Naive thymus-derived CD4-positive, alpha-beta T cell (primary cell): ENCODE data around the gene CYP2C18. TPM values are rescaled to one million over a fixed set of nuclear protein-coding genes. Genes with fewer than 3 reads are reported as not detected.
"Not testable (repeated sequence)": the region's sequence is repeated elsewhere in the genome, so short reads cannot be mapped to it uniquely, and the experiment has no call there.

ENCODE experiments used
- ATAC-seq: fragments of 150-1000 bp; cut with Tn5 transposase; 2 replicates; pipeline ENCODE4 v1.10.0; 2021; ENCODE audit warnings: mild to moderate bottlenecking, moderate library complexity
- CTCF ChIA-PET: fragments of 350-600 bp; sonication (Branson Sonifier 250); formaldehyde crosslinking; loops from one replicate; lab custom pipeline; 2021; ENCODE audit warnings: antibody characterized with exemption; lab: Charles Lee
- POLR2A ChIA-PET: fragments of 350-600 bp; sonication (Branson Sonifier 250); formaldehyde crosslinking; loops from one replicate; lab custom pipeline; 2021; ENCODE audit warnings: antibody characterized with exemption, inconsistent platforms; lab: Charles Lee
- DNase-seq, 9 donors: peaks; one replicate each; pipeline versions ENCODE4 v3.0.0 to v3.0.0-alpha.2; 2020 to 2022; ENCODE audit warnings: mixed read lengths in 1 of 9
- H3K27ac ChIP-seq: one replicate; pipeline ENCODE4 v1.7.0; 2013; ENCODE audit warnings: mild to moderate bottlenecking, low read depth, low read length, moderate library complexity
- H3K27me3 ChIP-seq, 2 donors: one replicate each; pipeline ENCODE4 v1.7.0; 2013; ENCODE audit warnings: low read length in 2 of 2, mild to moderate bottlenecking in 2 of 2, moderate library complexity in 2 of 2; ENCODE audit not compliant: control insufficient read depth in 2 of 2, insufficient read depth in 2 of 2
- H3K36me3 ChIP-seq, 3 experiments: 1 replicate in 2 of 3; 2 replicates in 1 of 3; pipeline ENCODE4 v1.7.0; 2013; ENCODE audit warnings: low read length in 3 of 3, mild to moderate bottlenecking in 3 of 3, moderate library complexity in 1 of 3; ENCODE audit not compliant: insufficient read depth in 3 of 3, control insufficient read depth in 2 of 3
- H3K4me1 ChIP-seq, 2 donors: one replicate each; pipeline ENCODE4 v1.7.0; 2013; ENCODE audit warnings: low read length in 2 of 2, mild to moderate bottlenecking in 2 of 2, moderate library complexity in 1 of 2; ENCODE audit not compliant: control insufficient read depth in 2 of 2, insufficient read depth in 2 of 2
- H3K4me3 ChIP-seq: 2 replicates; pipeline ENCODE4 v1.7.0; 2013; ENCODE audit warnings: mild to moderate bottlenecking, low read length
- H3K9me3 ChIP-seq, 3 experiments: 1 replicate in 2 of 3; 2 replicates in 1 of 3; pipeline ENCODE4 v1.7.0; 2013; ENCODE audit warnings: low read length in 3 of 3; ENCODE audit not compliant: control insufficient read depth in 2 of 3
- H3K27ac Mint-ChIP-seq, 9 donors: one replicate each; pipeline ENCODE4 v1.8.0; 2020 to 2022; ENCODE audit warnings: mixed read lengths in 9 of 9, mild to moderate bottlenecking in 8 of 9, moderate library complexity in 5 of 9, inconsistent platforms in 2 of 9
- H3K27me3 Mint-ChIP-seq, 5 donors: one replicate each; pipeline ENCODE4 v1.8.0; 2021 to 2022; ENCODE audit warnings: mixed read lengths in 5 of 5, mild to moderate bottlenecking in 1 of 5
- H3K36me3 Mint-ChIP-seq, 5 donors: one replicate each; pipeline ENCODE4 v1.8.0; 2020 to 2022; ENCODE audit warnings: mixed read lengths in 5 of 5, mild to moderate bottlenecking in 3 of 5, inconsistent platforms in 1 of 5
- H3K4me1 Mint-ChIP-seq, 7 donors: one replicate each; pipeline ENCODE4 v1.8.0; 2020 to 2022; ENCODE audit warnings: mixed read lengths in 7 of 7, mild to moderate bottlenecking in 3 of 7, inconsistent platforms in 1 of 7
- H3K4me3 Mint-ChIP-seq, 10 donors: one replicate each; pipeline ENCODE4 v1.8.0; 2020 to 2022; ENCODE audit warnings: mild to moderate bottlenecking in 10 of 10, mixed read lengths in 10 of 10, moderate library complexity in 6 of 10, inconsistent platforms in 2 of 10
- H3K9me3 Mint-ChIP-seq, 11 donors: one replicate each; pipeline ENCODE4 v1.8.0; 2020 to 2022; ENCODE audit warnings: mixed read lengths in 11 of 11, mild to moderate bottlenecking in 4 of 11, inconsistent platforms in 1 of 11, moderate library complexity in 1 of 11
- intact Hi-C, 2 donors: fragments of 100-400 bp; cut with micrococcal nuclease; formaldehyde crosslinking; loops; one replicate each; pipeline ENCODE4 v1.15.1; 2023
- polyA plus RNA-seq, 2 donors: library from polyadenylated mRNA; unstranded; fragments of 300-500 nt; fragmentation: Illumina TruSeq; gene quantifications; one replicate each; pipeline ENCODE4 v1.2.3, GENCODE V29; 2021
- total RNA-seq, 6 experiments: library from RNA in 5 of 6; stranded (reverse) in 5 of 6; gene quantifications; 1 replicate in 5 of 6; 2 replicates in 1 of 6; pipeline ENCODE4 v1.2.3 and lab custom pipeline; 2021 to 2026

CYP2C18 gene
- total RNA-seq (not detected), polyA plus RNA-seq (not detected), total RNA-seq (lab: John Stamatoyannopoulos, UW) (not detected)

DNA sequence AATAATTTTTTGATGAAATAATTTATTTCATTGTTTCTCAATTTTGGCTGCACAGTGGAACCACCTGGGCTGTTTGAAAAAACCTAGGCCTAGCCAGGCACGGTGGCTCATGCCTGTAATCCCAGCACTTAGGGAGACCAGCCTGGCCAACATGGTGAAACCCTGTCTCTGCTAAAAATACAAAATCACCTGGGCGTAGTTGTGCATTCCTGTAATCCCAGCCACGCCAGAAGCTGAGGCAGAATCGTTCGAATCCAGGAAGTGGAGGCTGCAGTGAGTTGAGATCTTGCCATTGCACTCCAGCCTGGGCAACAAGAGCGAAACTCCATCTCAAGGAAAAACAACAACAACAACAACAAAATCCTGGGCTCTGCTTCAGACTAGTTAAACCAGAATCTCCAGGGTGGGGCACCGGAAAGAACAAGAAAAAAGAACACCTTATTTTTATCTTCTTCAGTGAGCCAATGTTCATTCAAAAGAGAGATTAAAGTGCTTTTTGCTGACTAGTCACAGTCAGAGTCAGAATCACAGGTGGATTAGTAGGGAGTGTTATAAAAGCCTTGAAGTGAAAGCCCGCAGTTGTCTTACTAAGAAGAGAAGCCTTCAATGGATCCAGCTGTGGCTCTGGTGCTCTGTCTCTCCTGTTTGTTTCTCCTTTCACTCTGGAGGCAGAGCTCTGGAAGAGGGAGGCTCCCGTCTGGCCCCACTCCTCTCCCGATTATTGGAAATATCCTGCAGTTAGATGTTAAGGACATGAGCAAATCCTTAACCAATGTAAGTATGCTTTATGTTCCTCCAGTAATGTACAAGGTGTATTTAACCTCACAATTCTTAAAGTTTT, at the start of gene CYP2C18:
CYP2C18 (plus strand) TSS at position 516 of the 841 bp plus-strand sequence; CDS start at position 607, 91 bp downstream.
- H3K9me3 ChIP-seq = no peaks in the 10 kb centered on the region
- ChIA-PET POLR2A (no interaction called here), CTCF (no interaction called here)
- no peak within 1 kb of the TSS for H3K4me3 Mint-ChIP-seq
- H3K36me3 Mint-ChIP-seq = peaks cover 0 to 4% (median 0%) of the 10 kb centered on the region in 5 donors
- peaks cover 0 to 7% (median 2%) of the 10 kb centered on the region in 11 donors for H3K9me3 Mint-ChIP-seq
- no peak within 1 kb of the TSS for H3K27ac ChIP-seq
- no peaks in the 10 kb centered on the region for H3K4me1 Mint-ChIP-seq
- H3K4me3 ChIP-seq = no peak within 1 kb of the TSS
- intact Hi-C loops = no loop called here
- ATAC-seq (no peak), DNase-seq (no peak)
- H3K36me3 ChIP-seq = no peaks in the 10 kb centered on the region
- H3K27me3 Mint-ChIP-seq = peaks cover 0 to 5% (median 0%) of the 10 kb centered on the region in 5 donors
- no peaks in the 10 kb centered on the region for H3K4me1 ChIP-seq
- no peaks in the 10 kb centered on the region for H3K27me3 ChIP-seq
- no peak within 1 kb of the TSS for H3K27ac Mint-ChIP-seq

DNA sequence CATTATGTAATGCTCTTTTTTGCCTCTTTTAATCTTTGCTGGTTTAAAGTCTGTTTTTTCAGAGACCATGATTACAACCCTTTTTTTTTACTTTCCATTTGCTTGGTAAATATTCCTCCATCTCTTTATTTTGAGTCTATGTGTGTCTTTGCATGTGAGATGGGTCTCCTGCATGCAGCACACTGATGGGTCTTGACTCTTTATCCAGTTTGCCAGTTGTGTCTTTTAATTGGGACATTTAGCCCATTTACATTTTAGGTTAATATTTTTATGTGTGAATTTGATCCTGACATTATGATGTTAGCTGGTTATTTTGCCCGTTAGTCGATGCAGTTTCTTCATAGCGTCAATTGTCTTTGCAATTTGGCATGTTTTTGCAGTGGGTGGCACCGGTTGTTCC, 45.4 kb upstream of the CYP2C18 start:
- not testable (repeated sequence) for H3K4me1 Mint-ChIP-seq

DNA sequence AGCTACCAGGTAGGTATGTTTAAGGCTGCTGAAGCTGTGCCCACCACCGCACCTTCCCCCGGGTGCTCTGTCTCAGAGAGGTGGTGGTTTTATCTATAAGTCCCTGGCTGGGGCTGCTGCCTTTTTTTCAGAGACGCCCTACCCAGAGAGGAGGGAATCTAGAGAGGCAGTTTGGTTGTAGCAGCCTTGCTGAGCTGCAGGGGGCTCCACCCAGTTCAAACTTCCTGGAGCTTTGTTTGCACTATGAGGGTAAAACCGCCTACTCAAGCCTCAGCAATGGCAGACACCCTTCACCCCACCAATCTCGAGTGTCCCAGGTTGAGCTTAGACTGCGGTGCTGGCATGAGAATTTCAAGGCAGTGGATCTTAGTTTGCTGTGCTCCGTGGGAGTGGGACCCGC, 43.6 kb upstream of the CYP2C18 start:
- no peaks in the 10 kb centered on the region for H3K27me3 ChIP-seq
- Mint-ChIP-seq H3K4me1 (no peaks in the 10 kb centered on the region), H3K27me3 (peaks cover 0 to 18% (median 5%) of the 10 kb centered on the region in 5 donors), H3K36me3 (peaks cover 0 to 12% (median 5%) of the 10 kb centered on the region in 5 donors), H3K9me3 (peaks cover 4 to 32% (median 18%) of the 10 kb centered on the region in 11 donors), H3K4me3 (no peak overlapping the region), H3K27ac (no peak overlapping the region)
- ATAC-seq (no peak), DNase-seq (no peak)
- no peak overlapping the region for H3K4me3 ChIP-seq
- no peaks in the 10 kb centered on the region for H3K9me3 ChIP-seq
- POLR2A ChIA-PET = no interaction called here
- CTCF ChIA-PET = no interaction called here
- intact Hi-C loops = no loop called here
- no peaks in the 10 kb centered on the region for H3K36me3 ChIP-seq
- H3K27ac ChIP-seq = no peak overlapping the region
- no peaks in the 10 kb centered on the region for H3K4me1 ChIP-seq

More for the DNA sequence above, 45.4 kb upstream of the CYP2C18 start:
- H3K4me3 ChIP-seq, H3K4me1 ChIP-seq, H3K9me3 ChIP-seq, CTCF ChIA-PET, H3K27me3 ChIP-seq, H3K4me3 Mint-ChIP-seq, POLR2A ChIA-PET, H3K27ac ChIP-seq, H3K36me3 ChIP-seq, H3K27ac Mint-ChIP-seq, intact Hi-C loops, ATAC-seq, DNase-seq: not testable (repeated sequence)
- Mint-ChIP-seq H3K27me3 (peaks cover 0 to 12% (median 5%) of the 10 kb centered on the region in 5 donors), H3K9me3 (peaks cover 4 to 48% (median 21%) of the 10 kb centered on the region in 11 donors), H3K36me3 (peaks cover 0 to 12% (median 5%) of the 10 kb centered on the region in 5 donors)

DNA sequence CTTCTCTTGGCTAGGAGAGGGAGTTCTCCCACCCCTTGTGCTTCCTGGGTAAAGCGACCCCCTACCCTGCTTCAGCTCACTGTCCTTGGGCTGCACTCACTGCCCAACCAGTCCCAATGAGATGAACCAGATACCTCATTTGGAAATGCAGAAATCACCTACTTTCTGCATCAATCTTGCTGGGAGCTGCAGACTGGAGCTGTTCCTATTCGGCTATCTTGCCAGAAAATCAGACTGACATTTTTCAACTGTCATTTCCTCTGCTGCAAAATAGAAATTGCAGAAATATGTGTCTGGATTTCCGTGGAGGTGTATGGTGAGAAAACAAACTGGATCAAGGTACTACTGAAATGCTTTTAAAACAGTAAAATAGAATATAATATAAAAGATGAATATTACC, 43.0 kb upstream of the CYP2C18 start:
- Mint-ChIP-seq H3K4me3 (no peak overlapping the region), H3K36me3 (peaks cover 0 to 12% (median 5%) of the 10 kb centered on the region in 5 donors), H3K9me3 (peaks cover 4 to 29% (median 14%) of the 10 kb centered on the region in 11 donors), H3K27me3 (peaks cover 0 to 19% (median 5%) of the 10 kb centered on the region in 5 donors), H3K27ac (no peak overlapping the region), H3K4me1 (no peaks in the 10 kb centered on the region)
- Histone ChIP-seq H3K27me3 (no peaks in the 10 kb centered on the region), H3K27ac (no peak overlapping the region), H3K4me3 (no peak overlapping the region), H3K9me3 (no peaks in the 10 kb centered on the region), H3K36me3 (no peaks in the 10 kb centered on the region), H3K4me1 (no peaks in the 10 kb centered on the region)
- ChIA-PET POLR2A (no interaction called here), CTCF (no interaction called here)
- intact Hi-C loops = no loop called here
- ATAC-seq (no peak), DNase-seq (no peak)

DNA sequence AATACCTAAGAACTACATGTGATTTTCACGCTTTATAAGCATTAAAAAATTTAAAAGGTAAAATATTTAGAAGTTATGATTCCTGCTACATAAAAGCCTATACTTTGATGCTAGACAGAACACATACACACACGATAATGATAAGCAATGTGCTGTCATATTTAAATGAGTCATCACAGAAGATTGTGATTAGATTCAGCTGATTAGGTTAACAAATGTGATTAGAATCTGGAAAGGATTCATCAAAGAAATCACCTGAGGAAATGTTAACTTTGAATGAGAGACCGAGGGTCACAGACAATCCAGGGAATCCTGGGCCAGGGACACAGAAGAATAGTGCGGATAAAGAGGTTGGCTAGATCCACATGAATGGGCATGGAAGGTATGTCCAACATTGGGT, 42.0 kb upstream of the CYP2C18 start:
- DNase-seq (no peak), ATAC-seq (no peak)
- intact Hi-C loops = no loop called here
- no peaks in the 10 kb centered on the region for H3K27me3 ChIP-seq
- ChIA-PET CTCF (no interaction called here), POLR2A (no interaction called here)
- Mint-ChIP-seq H3K27me3 (peaks cover 0 to 19% (median 5%) of the 10 kb centered on the region in 5 donors), H3K9me3 (peaks cover 4 to 27% (median 11%) of the 10 kb centered on the region in 11 donors), H3K36me3 (peaks cover 0 to 12% (median 5%) of the 10 kb centered on the region in 5 donors), H3K27ac (no peak overlapping the region), H3K4me3 (no peak overlapping the region), H3K4me1 (no peaks in the 10 kb centered on the region)
- H3K27ac ChIP-seq = no peak overlapping the region
- H3K36me3 ChIP-seq = no peaks in the 10 kb centered on the region
- no peaks in the 10 kb centered on the region for H3K4me1 ChIP-seq
- H3K9me3 ChIP-seq = no peaks in the 10 kb centered on the region
- H3K4me3 ChIP-seq = no peak overlapping the region

DNA sequence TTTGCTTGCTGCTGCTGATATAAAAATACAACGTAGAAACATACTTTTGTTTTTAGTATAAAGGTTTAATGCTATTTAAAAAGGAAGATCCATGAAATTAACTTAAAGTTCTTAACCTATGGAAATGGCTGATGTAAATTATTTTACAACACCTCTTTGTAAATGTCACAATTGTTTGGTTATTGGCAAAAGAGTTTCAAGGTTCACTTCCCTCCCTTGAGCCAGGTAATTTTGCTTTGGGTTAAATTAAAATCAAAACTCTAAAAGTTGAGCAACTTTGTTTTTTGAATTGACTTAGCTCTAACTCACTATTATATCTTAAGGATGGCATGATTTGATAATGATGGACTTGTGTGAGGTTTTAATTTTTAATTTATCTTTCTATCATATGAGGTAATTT, 39.2 kb upstream of the CYP2C18 start:
- Histone ChIP-seq H3K9me3 (no peaks in the 10 kb centered on the region), H3K27me3 (no peaks in the 10 kb centered on the region), H3K36me3 (no peaks in the 10 kb centered on the region), H3K27ac (no peak overlapping the region), H3K4me3 (no peak overlapping the region), H3K4me1 (no peaks in the 10 kb centered on the region)
- no peak overlapping the region for H3K27ac Mint-ChIP-seq
- no peaks in the 10 kb centered on the region for H3K4me1 Mint-ChIP-seq
- DNase-seq (no peak), ATAC-seq (no peak)
- peaks cover 0 to 7% (median 1%) of the 10 kb centered on the region in 11 donors for H3K9me3 Mint-ChIP-seq
- H3K4me3 Mint-ChIP-seq = no peak overlapping the region
- intact Hi-C loops = no loop called here
- ChIA-PET POLR2A (no interaction called here), CTCF (no interaction called here)
- peaks cover 0 to 14% (median 0%) of the 10 kb centered on the region in 5 donors for H3K27me3 Mint-ChIP-seq
- H3K36me3 Mint-ChIP-seq = no peaks in the 10 kb centered on the region
